Activated CD4-positive, alpha-beta memory T cell treated with anti-CD3 and anti-CD28 coated beads, Interleukin-2, amount 10 ng/mL, durations not matched to agents 7 days and 5 days (primary cell): ENCODE measurements around the gene ZDHHC24. TPM values are rescaled to one million over a fixed set of nuclear protein-coding genes. Genes with fewer than 3 reads are reported as not detected.
"Not testable (repeated sequence)": the region's sequence is repeated elsewhere in the genome, so short reads cannot be mapped to it uniquely, and the experiment has no call there.

ENCODE experiments used
- CTCF ChIA-PET: fragments of 350-600 bp; sonication (Branson Sonifier 250); formaldehyde crosslinking; loops from one replicate; lab custom pipeline; 2021; ENCODE audit warnings: antibody characterized with exemption, inconsistent platforms; lab: Charles Lee
- POLR2A ChIA-PET: fragments of 350-600 bp; sonication (Branson Sonifier 250); formaldehyde crosslinking; loops from one replicate; lab custom pipeline; 2021; ENCODE audit warnings: antibody characterized with exemption; lab: Charles Lee
- DNase-seq: peaks from one replicate; pipeline ENCODE4 v3.0.0-alpha.2; 2020
- H3K27ac Mint-ChIP-seq: one replicate; pipeline ENCODE4 v1.8.0; 2021; ENCODE audit warnings: mild to moderate bottlenecking, mixed read lengths
- H3K27me3 Mint-ChIP-seq: one replicate; pipeline ENCODE4 v1.8.0; 2021; ENCODE audit warnings: mixed read lengths
- H3K36me3 Mint-ChIP-seq: one replicate; pipeline ENCODE4 v1.8.0; 2021; ENCODE audit warnings: low read depth, mixed read lengths
- H3K4me1 Mint-ChIP-seq: one replicate; pipeline ENCODE4 v1.8.0; 2021; ENCODE audit warnings: mixed read lengths
- H3K4me3 Mint-ChIP-seq: one replicate; pipeline ENCODE4 v1.8.0; 2021; ENCODE audit warnings: mild to moderate bottlenecking, mixed read lengths
- H3K9me3 Mint-ChIP-seq: one replicate; pipeline ENCODE4 v1.8.0; 2021; ENCODE audit warnings: mixed read lengths
- total RNA-seq, 2 experiments: library from RNA; stranded (reverse); gene quantifications; one replicate each; pipeline ENCODE4 v1.2.3, GENCODE V29; 2021

Gene ZDHHC24
- total RNA-seq, 2 experiments from 2014 or later = 25.9 to 26.0 TPM

DNA sequence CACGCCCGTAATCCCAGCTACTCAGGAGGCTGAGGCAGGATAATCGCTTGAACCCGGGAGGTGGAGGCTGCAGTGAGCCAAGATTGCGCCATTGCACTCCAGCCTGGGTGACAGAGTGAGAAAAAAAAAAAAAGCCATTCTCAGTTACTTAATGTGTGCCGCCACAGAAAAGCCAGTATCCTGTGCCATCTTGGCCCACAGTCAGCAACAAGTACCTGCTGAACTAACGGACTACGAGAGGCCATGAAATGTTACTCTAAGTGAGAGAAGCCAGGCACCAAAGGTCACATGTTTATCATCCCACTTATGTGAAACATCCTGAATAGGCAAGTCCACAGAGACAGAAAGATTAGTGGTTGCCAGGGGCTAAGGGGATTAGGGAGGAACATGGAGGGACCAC lies 5.2 kb downstream of the ZDHHC24 start:
- CTCF ChIA-PET, H3K9me3 Mint-ChIP-seq, H3K27me3 Mint-ChIP-seq, DNase-seq, POLR2A ChIA-PET, H3K27ac Mint-ChIP-seq, H3K4me3 Mint-ChIP-seq: not testable (repeated sequence)
- Mint-ChIP-seq H3K4me1 (peaks cover 33% of the 10 kb centered on the region), H3K36me3 (peaks cover 40% of the 10 kb centered on the region)

DNA sequence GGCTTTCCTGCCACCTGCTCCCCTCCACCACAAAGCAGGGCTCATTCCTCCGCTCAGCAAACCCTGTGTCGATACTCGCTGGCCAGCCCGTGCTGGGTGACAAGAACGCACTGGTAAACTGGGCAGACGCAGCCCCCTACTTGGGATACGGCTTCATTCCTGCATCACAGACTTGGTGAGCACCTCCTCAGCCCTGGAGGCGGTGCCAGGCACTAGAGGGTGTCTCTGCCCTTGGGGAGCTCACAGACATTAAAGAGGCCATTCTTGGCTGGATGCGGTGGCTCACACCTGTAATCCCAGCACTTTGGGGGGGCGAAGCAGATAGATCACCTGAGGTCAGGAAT lies 6.0 kb downstream of the ZDHHC24 start:
- Mint-ChIP-seq H3K36me3 (peaks cover 42% of the 10 kb centered on the region), H3K9me3 (no peaks in the 10 kb centered on the region), H3K4me3 (no peak overlapping the region), H3K27me3 (no peaks in the 10 kb centered on the region), H3K4me1 (peaks cover 29% of the 10 kb centered on the region), H3K27ac (no peak overlapping the region)
- DNase-seq = no peak
- CTCF ChIA-PET = no interaction called here
- POLR2A ChIA-PET = interaction anchor here (0.7 kb wide), 1 partner anchor 783 kb away, joined by 4 read pairs; no protein-coding TSS in a partner anchor

DNA sequence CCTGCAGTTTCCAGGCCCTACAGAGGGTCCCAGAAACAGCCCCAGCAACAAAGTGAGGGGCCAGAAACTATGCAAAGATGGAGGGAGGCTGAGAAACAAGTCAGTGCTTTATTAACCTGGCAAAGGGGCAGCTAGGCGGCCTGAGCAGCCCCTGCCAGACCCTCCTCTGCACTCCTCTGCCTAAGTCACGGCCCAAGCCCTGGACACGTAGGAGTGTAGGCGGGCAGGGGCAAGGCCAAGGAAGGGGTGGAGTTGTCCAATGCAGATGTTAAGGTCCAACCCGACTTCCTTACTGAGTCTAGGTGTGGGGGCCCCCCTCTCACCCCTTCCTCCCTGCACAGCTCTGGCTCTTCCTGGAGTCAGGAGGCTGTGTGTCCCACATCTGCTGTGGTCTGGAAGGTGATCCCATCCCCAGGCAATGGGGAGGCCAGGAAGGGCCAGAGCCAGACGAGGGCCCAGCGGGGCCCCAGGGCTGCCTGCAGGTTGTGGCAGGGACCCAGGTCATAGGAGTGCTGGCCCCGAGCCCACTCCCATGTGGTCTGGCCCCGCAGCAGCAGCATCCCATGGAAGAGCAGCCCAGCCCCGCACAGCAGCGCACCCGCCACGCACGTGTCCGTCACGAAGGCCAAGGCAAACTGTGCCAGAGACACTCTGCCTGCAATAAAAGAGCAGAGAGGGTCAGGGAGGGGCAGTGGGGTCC lies 6.5 kb downstream of the ZDHHC24 start:
- Mint-ChIP-seq H3K9me3 (no peaks in the 10 kb centered on the region), H3K27ac (no peak overlapping the region), H3K4me1 (peaks cover 27% of the 10 kb centered on the region), H3K27me3 (no peaks in the 10 kb centered on the region), H3K4me3 (no peak overlapping the region), H3K36me3 (peaks cover 42% of the 10 kb centered on the region)
- ChIA-PET POLR2A (interaction anchor here (0.7 kb wide), 1 partner anchor 783 kb away, joined by 4 read pairs; no protein-coding TSS in a partner anchor), CTCF (no interaction called here)
- DNase-seq = no peak

DNA sequence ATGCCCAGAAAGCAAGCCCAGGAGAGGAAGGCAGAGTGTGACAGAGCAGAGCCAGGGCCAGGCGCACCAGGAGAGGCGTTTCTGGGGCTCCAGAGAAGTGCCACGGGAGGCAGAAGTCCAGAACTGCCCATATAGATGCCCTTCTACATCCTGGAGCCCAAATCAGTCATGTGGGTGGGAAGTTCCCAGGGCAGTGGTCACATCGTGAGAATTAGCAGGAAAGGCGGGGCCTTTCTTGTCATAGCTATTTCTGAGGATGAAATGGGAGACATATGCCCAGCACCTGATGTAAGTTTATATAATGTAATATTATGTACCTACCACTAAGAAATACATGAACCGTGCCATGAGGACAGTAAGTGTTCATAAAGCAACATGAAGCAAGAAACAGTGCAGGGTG lies 13.1 kb downstream of the ZDHHC24 start:
- ChIA-PET POLR2A (interaction anchor here (1.2 to 1.3 kb wide), 2 partner anchors 9 to 13 kb away, joined by 4 read pairs; partner anchors contain the start of gene ZDHHC24), CTCF (no interaction called here)
- DNase-seq = no peak
- Mint-ChIP-seq H3K36me3 (peaks cover 11% of the 10 kb centered on the region), H3K27ac (no peak overlapping the region), H3K27me3 (no peaks in the 10 kb centered on the region), H3K9me3 (no peaks in the 10 kb centered on the region), H3K4me1 (no peaks in the 10 kb centered on the region), H3K4me3 (no peak overlapping the region)

DNA sequence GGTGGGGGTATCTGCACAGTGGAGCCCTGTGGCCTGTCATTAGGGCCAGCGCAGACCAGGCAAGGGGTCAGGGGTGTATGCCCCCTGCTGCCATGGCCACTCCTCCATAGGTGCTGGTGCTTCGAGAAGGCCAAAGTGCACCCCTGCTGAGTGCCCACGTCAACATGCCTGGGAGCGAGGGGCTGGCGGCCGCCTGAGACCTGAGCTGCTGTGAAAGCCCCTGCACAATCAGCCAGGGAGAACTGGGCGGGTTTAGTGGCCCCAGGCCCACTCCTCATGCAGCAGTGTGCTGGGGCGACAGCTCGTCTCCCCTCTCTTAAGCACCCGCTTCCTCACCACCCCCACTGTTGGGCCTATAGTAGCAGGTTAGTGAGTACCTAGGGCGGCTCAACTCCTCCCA lies 14.0 kb downstream of the ZDHHC24 start:
- DNase-seq = no peak
- Mint-ChIP-seq H3K27ac (no peak overlapping the region), H3K27me3 (no peaks in the 10 kb centered on the region), H3K4me1 (no peaks in the 10 kb centered on the region), H3K4me3 (no peak overlapping the region), H3K36me3 (peaks cover 6% of the 10 kb centered on the region), H3K9me3 (no peaks in the 10 kb centered on the region)
- ChIA-PET CTCF (no interaction called here), POLR2A (interaction anchor here (1.0 to 1.3 kb wide), 2 partner anchors 14 to 18 kb away, joined by 3 to 4 read pairs; partner anchors contain the start of gene ZDHHC24)

DNA sequence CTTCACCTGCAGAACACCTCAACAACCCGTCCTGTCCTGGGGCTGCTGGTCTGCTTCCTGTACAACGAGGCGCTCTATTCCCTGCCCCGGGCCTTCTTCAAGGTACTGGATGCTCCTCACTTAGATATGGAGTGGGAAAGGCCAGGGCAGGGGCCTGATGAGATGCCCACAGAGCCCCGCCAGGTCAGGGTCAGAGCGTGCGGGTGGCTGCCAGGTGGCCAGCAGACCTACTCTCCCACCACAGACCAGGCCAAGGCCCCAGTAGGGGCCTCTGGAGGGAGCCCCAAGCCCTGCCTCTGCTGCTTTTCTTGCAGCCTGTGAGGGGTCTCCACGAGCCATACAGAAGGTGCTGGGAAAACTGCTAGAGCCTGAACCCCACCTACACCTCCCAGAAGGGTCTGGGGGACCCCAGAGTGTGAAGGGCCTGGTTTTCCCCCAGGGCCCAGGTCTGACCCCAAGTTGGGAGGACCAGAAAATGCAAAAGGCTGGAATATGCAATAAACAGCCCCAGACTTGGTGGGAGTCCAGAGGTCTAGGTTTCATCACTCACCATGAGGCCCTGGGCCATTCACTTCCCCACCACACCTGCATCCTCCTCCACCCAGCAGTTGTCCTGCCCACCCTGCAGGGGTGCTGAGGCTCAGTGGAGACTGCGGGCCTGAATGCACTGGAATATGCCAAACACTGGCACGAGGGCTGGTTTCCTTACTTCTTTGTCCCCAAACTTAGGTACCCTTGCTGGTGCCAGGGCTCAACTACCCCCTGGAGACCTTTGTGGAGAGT lies 14.7 kb downstream of the ZDHHC24 start:
- H3K27ac Mint-ChIP-seq = no peak overlapping the region
- CTCF ChIA-PET = no interaction called here
- H3K9me3 Mint-ChIP-seq = no peaks in the 10 kb centered on the region
- no peaks in the 10 kb centered on the region for H3K4me1 Mint-ChIP-seq
- POLR2A ChIA-PET = interaction anchor here (1.0 to 1.3 kb wide), 3 partner anchors 14 to 18 kb away, joined by 3 to 9 read pairs (median 4); partner anchors contain the start of genes ACTN3 and ZDHHC24
- no peak for DNase-seq
- no peak overlapping the region for H3K4me3 Mint-ChIP-seq
- H3K36me3 Mint-ChIP-seq = peaks cover 6% of the 10 kb centered on the region
- no peaks in the 10 kb centered on the region for H3K27me3 Mint-ChIP-seq

DNA sequence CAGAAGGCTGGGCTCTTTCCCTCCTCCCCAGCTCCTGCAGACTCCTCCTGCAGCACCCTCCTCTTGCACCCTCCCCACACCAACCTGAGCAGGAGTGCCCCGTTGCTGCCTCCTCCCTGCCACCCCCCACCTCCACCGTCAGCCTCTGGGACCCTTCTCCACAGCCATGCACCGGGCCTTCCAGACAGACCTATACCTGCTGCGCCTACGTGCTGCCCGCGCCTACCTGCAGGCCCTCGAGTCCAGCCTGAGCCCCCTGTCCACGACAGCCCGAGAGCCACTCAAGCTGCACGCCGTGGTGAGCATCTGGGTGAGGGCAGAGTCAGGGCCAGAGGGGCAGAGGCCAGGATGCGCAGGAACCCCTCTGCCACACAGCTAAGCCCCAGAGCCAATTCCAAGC lies 16.2 kb downstream of the ZDHHC24 start:
- Mint-ChIP-seq H3K36me3 (no peaks in the 10 kb centered on the region), H3K4me3 (no peak overlapping the region), H3K9me3 (no peaks in the 10 kb centered on the region), H3K4me1 (no peaks in the 10 kb centered on the region), H3K27ac (no peak overlapping the region), H3K27me3 (no peaks in the 10 kb centered on the region)
- ChIA-PET POLR2A (interaction anchor here (1.0 to 1.5 kb wide), 3 partner anchors 16 to 148 kb away, joined by 3 to 9 read pairs (median 3); partner anchors contain the start of genes ACTN3, RBM4B and ZDHHC24), CTCF (no interaction called here)
- no peak for DNase-seq

DNA sequence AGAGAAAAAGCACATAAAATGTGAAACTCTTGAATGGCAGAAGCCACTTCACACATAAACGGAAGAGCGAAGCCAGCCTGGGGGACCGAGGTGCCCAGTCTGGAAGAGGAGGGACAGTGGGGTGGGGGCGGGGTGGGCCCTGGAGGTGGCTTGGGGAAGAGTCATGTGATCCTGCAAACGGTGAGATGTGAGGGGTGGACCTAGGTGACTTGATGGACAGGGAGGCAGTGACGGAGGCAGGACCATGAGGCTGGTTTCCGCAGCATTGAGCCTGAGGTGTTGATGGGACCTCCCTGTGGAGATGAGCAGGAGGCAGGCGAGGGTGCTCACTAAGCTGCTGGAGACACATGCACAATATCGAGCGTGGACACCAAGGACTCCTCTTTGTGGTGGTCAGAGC lies 16.8 kb downstream of the ZDHHC24 start:
- no peak for DNase-seq
- POLR2A ChIA-PET = interaction anchor here (1.5 kb wide), 1 partner anchor 149 kb away, joined by 3 read pairs; the partner anchor contains the start of gene RBM4B
- no peaks in the 10 kb centered on the region for H3K9me3 Mint-ChIP-seq
- H3K4me1 Mint-ChIP-seq = no peaks in the 10 kb centered on the region
- no peaks in the 10 kb centered on the region for H3K27me3 Mint-ChIP-seq
- no peaks in the 10 kb centered on the region for H3K36me3 Mint-ChIP-seq
- CTCF ChIA-PET = no interaction called here
- H3K4me3 Mint-ChIP-seq = no peak overlapping the region
- H3K27ac Mint-ChIP-seq = no peak overlapping the region

DNA sequence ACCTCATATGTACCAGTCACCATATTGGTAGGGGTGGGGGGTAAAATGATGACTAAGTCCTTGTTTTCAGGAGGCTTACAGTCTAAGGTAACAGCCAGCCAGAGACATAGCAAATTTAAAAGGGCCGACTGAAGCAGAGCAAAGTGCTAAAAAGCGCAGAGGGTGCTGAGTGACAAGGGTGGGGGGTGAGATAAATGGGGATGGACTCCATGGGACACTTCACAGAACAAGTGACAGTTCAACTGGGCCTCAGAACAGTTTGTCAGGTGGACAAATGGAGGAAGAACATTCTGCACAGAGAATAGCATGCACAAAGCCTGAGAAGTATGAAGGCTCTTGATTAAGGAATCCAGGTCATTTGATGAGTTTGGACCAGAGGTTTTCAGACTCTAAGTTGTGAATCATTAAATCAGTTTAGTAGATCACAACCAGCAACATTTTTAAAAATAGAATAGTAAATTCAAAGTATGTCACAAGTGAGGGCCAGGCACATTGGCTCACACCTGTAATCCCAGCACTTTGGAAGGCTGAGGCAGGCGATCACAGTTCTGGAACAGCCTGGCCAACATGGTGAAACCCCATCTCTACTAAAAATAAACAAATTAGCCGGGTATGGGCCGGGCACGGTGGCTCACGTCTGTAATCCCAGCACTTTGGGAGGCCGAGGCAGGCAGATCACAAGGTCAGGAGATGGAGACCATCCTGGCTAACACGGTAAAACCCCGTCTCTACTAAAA lies 21.4 kb downstream of the ZDHHC24 start:
- no peaks in the 10 kb centered on the region for H3K4me1 Mint-ChIP-seq
- H3K36me3 Mint-ChIP-seq = peaks cover 10% of the 10 kb centered on the region
- ChIA-PET POLR2A (no interaction called here), CTCF (no interaction called here)
- no peak overlapping the region for H3K27ac Mint-ChIP-seq
- DNase-seq = no peak
- no peak overlapping the region for H3K4me3 Mint-ChIP-seq
- H3K27me3 Mint-ChIP-seq = no peaks in the 10 kb centered on the region
- H3K9me3 Mint-ChIP-seq = no peaks in the 10 kb centered on the region

DNA sequence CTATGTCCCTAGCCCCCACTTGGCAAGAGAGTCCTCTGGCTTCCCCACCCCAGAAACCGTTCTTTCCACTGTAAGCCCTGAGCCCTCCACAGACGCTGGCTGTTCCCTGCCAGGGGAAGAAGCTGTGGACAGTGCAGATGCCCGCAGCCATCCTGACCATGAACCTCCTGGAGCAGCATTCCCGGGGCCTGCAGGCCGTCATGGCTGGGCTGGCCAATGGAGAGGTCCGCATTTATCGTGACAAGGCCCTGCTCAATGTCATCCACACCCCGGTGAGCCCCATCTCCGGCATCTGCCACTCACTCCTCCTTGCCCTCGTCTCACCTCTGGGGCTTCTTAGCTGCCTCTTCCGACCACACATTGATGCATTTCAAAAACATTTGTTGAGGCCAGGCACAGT lies 22.2 kb downstream of the ZDHHC24 start:
- ChIA-PET POLR2A (no interaction called here), CTCF (no interaction called here)
- Mint-ChIP-seq H3K9me3 (no peaks in the 10 kb centered on the region), H3K36me3 (peaks cover 12% of the 10 kb centered on the region), H3K27ac (no peak overlapping the region), H3K4me1 (no peaks in the 10 kb centered on the region), H3K4me3 (no peak overlapping the region), H3K27me3 (no peaks in the 10 kb centered on the region)
- no peak for DNase-seq

DNA sequence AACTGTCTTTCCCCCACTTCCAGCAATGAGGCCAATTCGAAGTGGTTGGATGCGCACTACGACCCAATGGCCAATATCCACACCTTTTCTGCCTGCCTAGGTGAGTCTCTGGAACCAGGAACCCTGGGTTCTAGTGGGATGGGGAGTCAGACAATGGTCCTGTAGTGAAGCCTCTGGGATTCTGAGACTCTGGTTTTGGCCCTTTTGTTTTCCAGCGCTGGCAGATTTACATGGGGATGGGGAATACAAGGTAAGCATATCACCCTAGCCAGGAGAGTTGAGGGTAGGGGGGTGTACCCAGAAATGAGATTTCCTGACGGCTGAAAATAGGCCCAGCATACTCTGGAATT lies 34.9 kb downstream of the ZDHHC24 start:
- no peak overlapping the region for H3K27ac Mint-ChIP-seq
- no peaks in the 10 kb centered on the region for H3K27me3 Mint-ChIP-seq
- H3K9me3 Mint-ChIP-seq = no peaks in the 10 kb centered on the region
- ChIA-PET POLR2A (interaction anchor here (1.0 to 2.9 kb wide), 6 partner anchors 33 to 168 kb away, joined by 3 to 11 read pairs (median 6); partner anchors contain the start of genes ACTN3, RBM14, RBM4 and RBM4B), CTCF (interaction anchor here (1.5 to 1.8 kb wide), 2 partner anchors 32 to 44 kb away, joined by 3 to 4 read pairs; partner anchors contain the start of gene PELI3)
- peaks cover 28% of the 10 kb centered on the region for H3K4me1 Mint-ChIP-seq
- DNase-seq = no peak
- H3K36me3 Mint-ChIP-seq = peaks cover 12% of the 10 kb centered on the region
- H3K4me3 Mint-ChIP-seq = peak overlapping the region; percentile 87

DNA sequence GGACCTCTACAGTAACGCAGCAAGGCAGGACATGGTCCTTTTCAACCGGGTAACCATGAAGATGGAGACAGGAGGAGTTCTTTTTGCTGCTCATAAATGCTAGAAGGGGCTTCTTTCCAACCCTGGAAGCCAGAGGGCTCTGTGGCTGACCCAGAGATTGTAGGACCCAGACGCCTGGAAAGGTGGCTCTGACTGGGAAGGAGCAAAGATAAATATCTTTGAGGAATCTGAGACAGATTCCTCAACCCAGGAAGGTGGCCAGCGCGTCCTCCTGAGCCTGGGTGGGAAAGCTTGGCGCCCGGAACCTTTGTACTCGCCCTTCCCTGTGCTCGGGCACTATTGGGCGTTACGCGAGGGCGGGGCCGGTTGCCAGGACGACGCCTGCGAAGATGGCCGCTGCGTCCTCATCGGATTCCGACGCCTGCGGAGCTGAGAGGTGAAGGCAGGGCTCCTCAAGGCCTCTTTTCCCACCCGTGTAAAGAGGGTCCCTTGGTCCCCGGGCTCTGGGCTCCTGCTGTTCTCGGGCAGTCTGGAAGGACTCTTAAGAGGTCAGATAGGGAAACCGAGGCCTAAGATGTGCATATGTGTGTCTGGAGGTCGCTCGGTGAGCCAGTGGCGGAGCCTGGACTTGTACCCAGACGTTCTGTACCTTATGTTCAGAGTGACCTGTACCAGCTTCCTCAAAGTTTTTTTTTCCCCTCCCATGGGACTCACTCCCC lies 35.4 kb downstream of the ZDHHC24 start, which contains the start of gene BBS1:
BBS1 (plus strand) TSS at position 365 of the 719 bp plus-strand sequence; CDS start at position 390, 25 bp downstream.
- Mint-ChIP-seq H3K4me1 (peaks cover 28% of the 10 kb centered on the region), H3K4me3 (peak within 1 kb of the TSS; percentile 87), H3K36me3 (peaks cover 14% of the 10 kb centered on the region), H3K27ac (peak within 1 kb of the TSS; percentile 79), H3K9me3 (no peaks in the 10 kb centered on the region), H3K27me3 (no peaks in the 10 kb centered on the region)
- ChIA-PET CTCF (interaction anchor here (1.5 to 1.8 kb wide), 3 partner anchors 32 to 72 kb away, joined by 3 to 4 read pairs (median 4); partner anchors contain the start of genes MRPL11 and PELI3), POLR2A (interaction anchor here (0.9 to 2.9 kb wide), 7 partner anchors 33 to 168 kb away, joined by 3 to 11 read pairs (median 5); partner anchors contain the start of genes ACTN3, RBM14, RBM4 and RBM4B)
- peak; percentile 83 for DNase-seq
